HepG2 (cell line): Measurements from ENCODE around the gene THUMPD1. TPM values are rescaled to one million over a fixed set of nuclear protein-coding genes. Genes with fewer than 3 reads are reported as not detected.
A peak's percentile ranks its signal among the peaks of the same experiment; 100 is the strongest.

Experiments used
- CSRNP1 ChIP-seq: sonication (generic); formaldehyde crosslinking; IDR thresholded peaks from 2 replicates; pipeline ENCODE4 v1.8.1; 2023; ENCODE audit warnings: mild to moderate bottlenecking, missing genetic modification reagents
- EZH2 ChIP-seq: conservative IDR thresholded peaks from 2 replicates; pipeline ENCODE4 v1.6.1; 2012; ENCODE audit warnings: mild to moderate bottlenecking, low read depth, low read length, moderate library complexity
- GTF2F1 ChIP-seq: fragments of 150-350 bp; IDR thresholded peaks from 2 replicates; pipeline ENCODE4 v1.6.1; 2014; ENCODE audit warnings: low read length
- HHEX ChIP-seq: IDR thresholded peaks from 2 replicates; pipeline ENCODE4 v1.6.1; 2016; ENCODE audit warnings: control low read depth
- HMG20B ChIP-seq: conservative IDR thresholded peaks from 2 replicates; pipeline ENCODE4 v1.6.1; 2016; ENCODE audit warnings: missing genetic modification reagents, missing compliant biosample characterization
- KAT2B ChIP-seq: fragments of 150-350 bp; IDR thresholded peaks from 2 replicates; pipeline ENCODE4 v1.6.1; 2014; ENCODE audit warnings: low read depth, low read length, borderline replicate concordance
- MEIS1 ChIP-seq: sonication (generic); formaldehyde crosslinking; IDR thresholded peaks from 2 replicates; pipeline ENCODE4 v1.9.0; 2021; ENCODE audit warnings: mild to moderate bottlenecking, missing genetic modification reagents, moderate library complexity, borderline replicate concordance
- MLLT10 ChIP-seq: sonication (generic); formaldehyde crosslinking; IDR thresholded peaks from 2 replicates; pipeline ENCODE4 v1.4.0; 2020; ENCODE audit warnings: missing genetic modification reagents
- MXI1 ChIP-seq: IDR thresholded peaks from 3 replicates; pipeline ENCODE4 v1.6.1; 2012; ENCODE audit warnings: low read depth, low read length, inconsistent platforms, borderline replicate concordance
- NR2F1 ChIP-seq, 2 experiments: fragments of 450-650 bp in 1 of 2; formaldehyde crosslinking in 1 of 2; IDR thresholded peaks; 2 replicates each; pipeline versions ENCODE4 v1.5.0 to v1.6.1; 2016 to 2020; ENCODE audit warnings: mild to moderate bottlenecking in 1 of 2, missing compliant biosample characterization in 1 of 2, missing genetic modification reagents in 1 of 2, moderate library complexity in 1 of 2
- PHF21A ChIP-seq: sonication (generic); formaldehyde crosslinking; IDR thresholded peaks from 2 replicates; pipeline ENCODE4 v1.5.0; 2020; ENCODE audit warnings: mild to moderate bottlenecking, missing genetic modification reagents
- RARA ChIP-seq: IDR thresholded peaks from 2 replicates; pipeline ENCODE4 v1.6.1; 2016; ENCODE audit warnings: missing genetic modification reagents, missing compliant biosample characterization
- TBL1XR1 ChIP-seq: fragments of 150-350 bp; IDR thresholded peaks from 2 replicates; pipeline ENCODE4 v1.6.1; 2014; ENCODE audit warnings: borderline replicate concordance, low read length; ENCODE audit not compliant: partially characterized antibody
- TBX2 ChIP-seq: sonication (generic); formaldehyde crosslinking; IDR thresholded peaks from 2 replicates; pipeline ENCODE4 v1.5.0; 2020; ENCODE audit warnings: missing genetic modification reagents, mild to moderate bottlenecking, borderline replicate concordance
- TMF1 ChIP-seq: sonication (generic); formaldehyde crosslinking; IDR thresholded peaks from 2 replicates; pipeline ENCODE4 v1.8.1; 2022; ENCODE audit warnings: low read depth, missing genetic modification reagents
- YEATS2 ChIP-seq: sonication (generic); formaldehyde crosslinking; IDR thresholded peaks from 2 replicates; pipeline ENCODE4 v1.4.0; 2020; ENCODE audit warnings: missing genetic modification reagents, borderline replicate concordance
- ZNF432 ChIP-seq: sonication (generic); formaldehyde crosslinking; IDR thresholded peaks from 2 replicates; pipeline ENCODE4 v1.5.0; 2020; ENCODE audit warnings: missing genetic modification reagents, mild to moderate bottlenecking, borderline replicate concordance
- ZNF530 ChIP-seq: sonication (generic); formaldehyde crosslinking; IDR thresholded peaks from 2 replicates; pipeline ENCODE4 v1.5.0; 2020; ENCODE audit warnings: low read depth, mild to moderate bottlenecking, missing genetic modification reagents
- ZNF589 ChIP-seq: sonication (generic); formaldehyde crosslinking; conservative IDR thresholded peaks from 2 replicates; pipeline ENCODE4 v1.8.0; 2022; ENCODE audit warnings: mild to moderate bottlenecking, moderate library complexity, missing genetic modification reagents
- polyA plus RNA-seq, 8 experiments: library from polyadenylated mRNA; depleted of rRNA in 3 of 8; stranded (reverse) in 7 of 8; unstranded in 1 of 8; fragments of >200 nt; fragmentation: Illumina TruSeq in 4 of 8; extraction: Trizol in 4 of 8; gene quantifications; 2 replicates each; pipeline versions ENCODE4 v1.2.1 to v1.2.3, GENCODE V29; 2011 to 2016; ENCODE audit warnings: low read depth in 4 of 8, missing spikeins in 1 of 8, mixed read lengths in 1 of 8; ENCODE audit not compliant: insufficient read depth in 1 of 8
- total RNA-seq, 5 experiments: library from RNA; depleted of rRNA; stranded (reverse); fragments of >200 nt; fragmentation: Illumina TruSeq; extraction: Trizol; gene quantifications; 2 replicates each; pipeline ENCODE4 v1.2.3, GENCODE V29; 2016; ENCODE audit warnings: low read depth in 1 of 5
- TF ChIP-seq, protein P1 (sequence below): sonication (generic); formaldehyde crosslinking; conservative IDR thresholded peaks from 2 replicates; pipeline ENCODE4 v1.4.0; 2020; ENCODE audit warnings: mild to moderate bottlenecking, missing genetic modification reagents, moderate library complexity
- TF ChIP-seq, protein P2 (sequence below): sonication (generic); formaldehyde crosslinking; IDR thresholded peaks from 2 replicates; pipeline ENCODE4 v1.4.0; 2020; ENCODE audit warnings: missing genetic modification reagents
- TF ChIP-seq, protein P3 (sequence below): sonication (generic); formaldehyde crosslinking; conservative IDR thresholded peaks from 2 replicates; pipeline ENCODE4 v1.5.0; 2020; ENCODE audit warnings: missing genetic modification reagents

The THUMPD1 gene
- total and polyA plus RNA-seq, 2 of the 13 experiments (the other 11 are each of a cell fraction or from before 2014, with no cell fraction given): 22.7 to 69.1 TPM

- TF ChIP-seq TBL1XR1 (no peak), HMG20B (CRISPR knock-in tag) (no peak), MEIS1 (peak; percentile 8; the same call in 1 of the 2 replicates), GTF2F1 (no peak), HHEX (CRISPR knock-in tag) (no peak), KAT2B (no peak), PHF21A (CRISPR knock-in tag) (no peak), ZNF589 (CRISPR knock-in tag) (no peak), MXI1 (peak; percentile 51; the same call in 1 of the 3 replicates), RARA (CRISPR knock-in tag) (no peak), TMF1 (CRISPR knock-in tag) (peak; percentile 90), YEATS2 (CRISPR knock-in tag) (no peak), ZNF530 (CRISPR knock-in tag) (no peak), MLLT10 (no peak), CSRNP1 (CRISPR knock-in tag) (peak; percentile 83; the same call in 1 of the 2 replicates), ZNF432 (CRISPR knock-in tag) (no peak), NR2F1 (CRISPR knock-in tag; IDR thresholded peaks at IDR 0.05) (no peak; a peak in 1 of 4 replicates), EZH2 (no peak), TBX2 (no peak; the same call in 1 of the 2 replicates)
- TF ChIP-seq, protein P1, sequence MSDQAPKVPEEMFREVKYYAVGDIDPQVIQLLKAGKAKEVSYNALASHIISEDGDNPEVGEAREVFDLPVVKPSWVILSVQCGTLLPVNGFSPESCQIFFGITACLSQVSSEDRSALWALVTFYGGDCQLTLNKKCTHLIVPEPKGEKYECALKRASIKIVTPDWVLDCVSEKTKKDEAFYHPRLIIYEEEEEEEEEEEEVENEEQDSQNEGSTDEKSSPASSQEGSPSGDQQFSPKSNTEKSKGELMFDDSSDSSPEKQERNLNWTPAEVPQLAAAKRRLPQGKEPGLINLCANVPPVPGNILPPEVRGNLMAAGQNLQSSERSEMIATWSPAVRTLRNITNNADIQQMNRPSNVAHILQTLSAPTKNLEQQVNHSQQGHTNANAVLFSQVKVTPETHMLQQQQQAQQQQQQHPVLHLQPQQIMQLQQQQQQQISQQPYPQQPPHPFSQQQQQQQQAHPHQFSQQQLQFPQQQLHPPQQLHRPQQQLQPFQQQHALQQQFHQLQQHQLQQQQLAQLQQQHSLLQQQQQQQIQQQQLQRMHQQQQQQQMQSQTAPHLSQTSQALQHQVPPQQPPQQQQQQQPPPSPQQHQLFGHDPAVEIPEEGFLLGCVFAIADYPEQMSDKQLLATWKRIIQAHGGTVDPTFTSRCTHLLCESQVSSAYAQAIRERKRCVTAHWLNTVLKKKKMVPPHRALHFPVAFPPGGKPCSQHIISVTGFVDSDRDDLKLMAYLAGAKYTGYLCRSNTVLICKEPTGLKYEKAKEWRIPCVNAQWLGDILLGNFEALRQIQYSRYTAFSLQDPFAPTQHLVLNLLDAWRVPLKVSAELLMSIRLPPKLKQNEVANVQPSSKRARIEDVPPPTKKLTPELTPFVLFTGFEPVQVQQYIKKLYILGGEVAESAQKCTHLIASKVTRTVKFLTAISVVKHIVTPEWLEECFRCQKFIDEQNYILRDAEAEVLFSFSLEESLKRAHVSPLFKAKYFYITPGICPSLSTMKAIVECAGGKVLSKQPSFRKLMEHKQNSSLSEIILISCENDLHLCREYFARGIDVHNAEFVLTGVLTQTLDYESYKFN: no peak
- TF ChIP-seq, protein P2, sequence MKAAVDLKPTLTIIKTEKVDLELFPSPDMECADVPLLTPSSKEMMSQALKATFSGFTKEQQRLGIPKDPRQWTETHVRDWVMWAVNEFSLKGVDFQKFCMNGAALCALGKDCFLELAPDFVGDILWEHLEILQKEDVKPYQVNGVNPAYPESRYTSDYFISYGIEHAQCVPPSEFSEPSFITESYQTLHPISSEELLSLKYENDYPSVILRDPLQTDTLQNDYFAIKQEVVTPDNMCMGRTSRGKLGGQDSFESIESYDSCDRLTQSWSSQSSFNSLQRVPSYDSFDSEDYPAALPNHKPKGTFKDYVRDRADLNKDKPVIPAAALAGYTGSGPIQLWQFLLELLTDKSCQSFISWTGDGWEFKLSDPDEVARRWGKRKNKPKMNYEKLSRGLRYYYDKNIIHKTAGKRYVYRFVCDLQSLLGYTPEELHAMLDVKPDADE (CRISPR knock-in tag): 0 out of 2 replicates have a peak, but pooled peaks have one; percentile 13
- TF ChIP-seq, protein P3, sequence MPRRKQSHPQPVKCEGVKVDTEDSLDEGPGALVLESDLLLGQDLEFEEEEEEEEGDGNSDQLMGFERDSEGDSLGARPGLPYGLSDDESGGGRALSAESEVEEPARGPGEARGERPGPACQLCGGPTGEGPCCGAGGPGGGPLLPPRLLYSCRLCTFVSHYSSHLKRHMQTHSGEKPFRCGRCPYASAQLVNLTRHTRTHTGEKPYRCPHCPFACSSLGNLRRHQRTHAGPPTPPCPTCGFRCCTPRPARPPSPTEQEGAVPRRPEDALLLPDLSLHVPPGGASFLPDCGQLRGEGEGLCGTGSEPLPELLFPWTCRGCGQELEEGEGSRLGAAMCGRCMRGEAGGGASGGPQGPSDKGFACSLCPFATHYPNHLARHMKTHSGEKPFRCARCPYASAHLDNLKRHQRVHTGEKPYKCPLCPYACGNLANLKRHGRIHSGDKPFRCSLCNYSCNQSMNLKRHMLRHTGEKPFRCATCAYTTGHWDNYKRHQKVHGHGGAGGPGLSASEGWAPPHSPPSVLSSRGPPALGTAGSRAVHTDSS: no peak
Observed at GRCh38 chr16:20740901-20741521, 607 bp downstream of the THUMPD1 start (continued).
